CD1c-positive myeloid dendritic cell (primary cell): Measurements from ENCODE around the gene OR8B3.
"Not testable (repeated sequence)": the region's sequence is repeated elsewhere in the genome, so short reads cannot be mapped to it uniquely, and the experiment has no call there.

ENCODE experiments used
- DNase-seq: peaks from one replicate; pipeline ENCODE4 v3.0.0-alpha.2; 2016; ENCODE audit errors: extremely low spot score

OR8B3 gene

GRCh38 chr11:124398924-124399323, at the start of gene OR8B3:
Gene OR8B3 (minus strand): TSS chr11:124399024. CDS start chr11:124397351, 1,673 bp downstream.
- DNase-seq = no peak

- no peak for DNase-seq
Observed at GRCh38 chr11:124446916-124447315, 48.1 kb upstream of the OR8B3 start.

GRCh38 chr11:124445646-124446150, 46.9 kb upstream of the OR8B3 start, which contains the start of gene OR8B8:
Gene OR8B8 (minus strand): TSS chr11:124445696. CDS start chr11:124441085, 4,611 bp downstream.
- no peak for DNase-seq

GRCh38 chr11:124442847-124443246, 44.0 kb upstream of the OR8B3 start:
- DNase-seq = no peak

GRCh38 chr11:124442442-124442841, 43.6 kb upstream of the OR8B3 start:
- no peak for DNase-seq

- DNase-seq = no peak
Observed at GRCh38 chr11:124441519-124441918, 42.7 kb upstream of the OR8B3 start.

GRCh38 chr11:124441081-124441480, 42.3 kb upstream of the OR8B3 start:
- DNase-seq = no peak

GRCh38 chr11:124440608-124441007, 41.8 kb upstream of the OR8B3 start:
- DNase-seq = no peak

GRCh38 chr11:124434699-124435098, 35.9 kb upstream of the OR8B3 start:
- no peak for DNase-seq

GRCh38 chr11:124429599-124429998, 30.8 kb upstream of the OR8B3 start:
- no peak for DNase-seq

- DNase-seq = no peak
Observed at GRCh38 chr11:124424384-124424921, 25.6 kb upstream of the OR8B3 start, which contains the start of gene OR8B4. Gene OR8B4 (minus strand): TSS chr11:124424871. CDS start chr11:124424871, 0 bp downstream.

- no peak for DNase-seq
Observed at GRCh38 chr11:124421043-124421442, 22.2 kb upstream of the OR8B3 start.

GRCh38 chr11:124415356-124415923, 16.6 kb upstream of the OR8B3 start:
- DNase-seq = peak; percentile 57

GRCh38 chr11:124409906-124410305, 11.1 kb upstream of the OR8B3 start:
- DNase-seq = no peak

- DNase-seq = no peak
Observed at GRCh38 chr11:124405581-124405980, 6.8 kb upstream of the OR8B3 start.

- not testable (repeated sequence) for DNase-seq
Observed at GRCh38 chr11:124403186-124403585, 4.4 kb upstream of the OR8B3 start.

GRCh38 chr11:124402326-124402922, 3.6 kb upstream of the OR8B3 start:
- peak; percentile 65 for DNase-seq

- not testable (repeated sequence) for DNase-seq
Observed at GRCh38 chr11:124396847-124397246, 2.0 kb downstream of the OR8B3 start.

- DNase-seq = no peak
Observed at GRCh38 chr11:124394408-124394807, 4.4 kb downstream of the OR8B3 start.

- no peak for DNase-seq
Observed at GRCh38 chr11:124384399-124384798, 14.4 kb downstream of the OR8B3 start, which contains the start of gene OR8B2. Gene OR8B2 (minus strand): TSS chr11:124384499. CDS start chr11:124383343, 1,156 bp downstream.

GRCh38 chr11:124382857-124383256, 16.0 kb downstream of the OR8B3 start:
- DNase-seq = not testable (repeated sequence)

GRCh38 chr11:124380585-124380984, 18.2 kb downstream of the OR8B3 start:
- no peak for DNase-seq

- no peak for DNase-seq
Observed at GRCh38 chr11:124376280-124376679, 22.5 kb downstream of the OR8B3 start.
